DMS114 treated with DMSO at 0.1 percent for 48 hours (cell line): Measurements from ENCODE around the gene SMC6.
A peak's percentile ranks its signal among the peaks of the same experiment; 100 is the strongest.

Experiments
- DNase-seq: peaks from one replicate; lab custom pipeline; 2025; ENCODE audit not compliant: unreplicated experiment; lab: John Stamatoyannopoulos, UW

Gene SMC6, protein sequence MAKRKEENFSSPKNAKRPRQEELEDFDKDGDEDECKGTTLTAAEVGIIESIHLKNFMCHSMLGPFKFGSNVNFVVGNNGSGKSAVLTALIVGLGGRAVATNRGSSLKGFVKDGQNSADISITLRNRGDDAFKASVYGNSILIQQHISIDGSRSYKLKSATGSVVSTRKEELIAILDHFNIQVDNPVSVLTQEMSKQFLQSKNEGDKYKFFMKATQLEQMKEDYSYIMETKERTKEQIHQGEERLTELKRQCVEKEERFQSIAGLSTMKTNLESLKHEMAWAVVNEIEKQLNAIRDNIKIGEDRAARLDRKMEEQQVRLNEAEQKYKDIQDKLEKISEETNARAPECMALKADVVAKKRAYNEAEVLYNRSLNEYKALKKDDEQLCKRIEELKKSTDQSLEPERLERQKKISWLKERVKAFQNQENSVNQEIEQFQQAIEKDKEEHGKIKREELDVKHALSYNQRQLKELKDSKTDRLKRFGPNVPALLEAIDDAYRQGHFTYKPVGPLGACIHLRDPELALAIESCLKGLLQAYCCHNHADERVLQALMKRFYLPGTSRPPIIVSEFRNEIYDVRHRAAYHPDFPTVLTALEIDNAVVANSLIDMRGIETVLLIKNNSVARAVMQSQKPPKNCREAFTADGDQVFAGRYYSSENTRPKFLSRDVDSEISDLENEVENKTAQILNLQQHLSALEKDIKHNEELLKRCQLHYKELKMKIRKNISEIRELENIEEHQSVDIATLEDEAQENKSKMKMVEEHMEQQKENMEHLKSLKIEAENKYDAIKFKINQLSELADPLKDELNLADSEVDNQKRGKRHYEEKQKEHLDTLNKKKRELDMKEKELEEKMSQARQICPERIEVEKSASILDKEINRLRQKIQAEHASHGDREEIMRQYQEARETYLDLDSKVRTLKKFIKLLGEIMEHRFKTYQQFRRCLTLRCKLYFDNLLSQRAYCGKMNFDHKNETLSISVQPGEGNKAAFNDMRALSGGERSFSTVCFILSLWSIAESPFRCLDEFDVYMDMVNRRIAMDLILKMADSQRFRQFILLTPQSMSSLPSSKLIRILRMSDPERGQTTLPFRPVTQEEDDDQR

DNA sequence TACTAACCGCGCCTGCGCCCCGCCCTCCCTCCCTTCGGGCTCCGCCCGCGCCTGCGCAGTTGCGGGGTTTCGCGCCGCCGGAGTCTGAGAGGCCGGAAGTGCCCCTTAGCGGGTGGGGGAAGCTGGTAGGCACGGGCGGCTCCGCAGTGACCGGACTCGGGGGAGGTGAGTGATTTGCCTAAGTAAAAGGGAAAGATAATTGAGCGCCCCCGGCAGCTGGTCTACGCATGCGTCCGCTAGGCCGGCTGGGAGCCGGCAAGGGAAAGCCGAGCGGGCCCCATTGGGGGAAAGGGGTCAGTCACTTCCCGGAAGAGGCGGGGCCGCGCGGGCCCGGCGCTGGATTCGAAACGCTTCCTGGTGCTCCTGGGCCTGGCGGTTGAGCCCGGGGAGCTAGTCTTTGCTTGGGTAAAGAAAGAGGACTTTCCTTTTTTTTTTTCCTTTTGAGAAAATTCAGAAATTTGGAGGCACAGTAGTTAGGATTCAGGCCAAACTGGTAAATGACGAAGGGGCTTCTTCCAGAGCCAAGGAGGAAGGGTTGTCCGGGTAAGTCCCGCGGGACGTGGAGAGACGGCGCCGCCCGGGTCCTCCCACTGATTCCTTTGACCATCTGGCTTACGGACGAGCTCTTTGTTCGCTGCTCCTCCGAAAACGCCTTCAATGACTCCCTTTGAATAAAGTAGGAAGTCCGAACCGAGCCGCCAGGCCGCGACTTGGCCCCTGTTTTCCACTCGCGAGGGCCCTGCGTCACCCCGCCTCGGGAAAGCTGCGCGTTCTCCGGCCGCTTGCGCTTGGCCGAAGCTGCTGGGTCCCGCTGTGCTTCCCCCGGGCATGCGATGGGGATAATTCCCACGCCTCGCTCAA lies at the start of gene SMC6, which contains the start of gene GEN1:
SMC6 (minus strand) TSS at position 8 of the 861 bp plus-strand sequence. CDS start 7,864 bp downstream, outside the sequence.
GEN1 (plus strand) TSS at position 336 of the 861 bp plus-strand sequence. CDS start 5,806 bp downstream, outside the sequence.
- DNase-seq, result peak; percentile 84

DNA sequence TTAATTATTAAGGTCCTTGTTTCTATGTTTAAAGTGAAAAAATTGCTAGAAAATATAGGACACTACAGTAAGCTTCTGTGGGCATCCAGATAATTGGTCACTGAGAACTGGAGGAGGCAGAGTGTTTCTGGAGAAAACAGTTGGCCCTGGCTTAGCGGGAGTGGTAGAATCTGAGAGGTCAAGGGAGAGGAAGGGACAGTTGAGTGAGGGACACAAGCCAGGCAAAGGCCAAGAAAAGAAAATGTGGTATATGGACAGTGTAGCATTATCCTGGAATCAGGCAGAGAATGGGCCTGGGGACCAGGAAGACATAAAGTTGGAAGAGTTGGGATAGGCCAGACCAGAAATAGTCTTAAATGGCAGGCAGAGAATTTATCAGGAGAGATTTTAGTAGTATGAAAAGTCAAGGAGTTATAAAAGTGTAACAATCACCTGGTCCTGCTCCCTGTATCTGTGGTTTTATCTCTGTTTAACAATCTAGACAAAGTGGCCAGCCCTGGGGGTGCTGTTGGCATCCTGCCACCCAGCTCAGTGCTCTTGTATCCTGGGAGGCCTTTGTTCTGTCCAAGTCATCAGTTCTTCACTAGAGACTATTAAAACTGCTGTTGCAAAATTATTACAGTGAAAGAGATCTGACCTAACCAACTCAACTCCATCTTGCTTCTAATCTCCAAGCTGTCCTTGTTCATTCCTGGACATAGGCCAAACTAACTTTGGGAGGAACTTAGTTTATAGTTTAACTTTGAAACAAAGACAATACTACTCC lies 47.3 kb upstream of the SMC6 start:
- DNase-seq, result no peak

DNA sequence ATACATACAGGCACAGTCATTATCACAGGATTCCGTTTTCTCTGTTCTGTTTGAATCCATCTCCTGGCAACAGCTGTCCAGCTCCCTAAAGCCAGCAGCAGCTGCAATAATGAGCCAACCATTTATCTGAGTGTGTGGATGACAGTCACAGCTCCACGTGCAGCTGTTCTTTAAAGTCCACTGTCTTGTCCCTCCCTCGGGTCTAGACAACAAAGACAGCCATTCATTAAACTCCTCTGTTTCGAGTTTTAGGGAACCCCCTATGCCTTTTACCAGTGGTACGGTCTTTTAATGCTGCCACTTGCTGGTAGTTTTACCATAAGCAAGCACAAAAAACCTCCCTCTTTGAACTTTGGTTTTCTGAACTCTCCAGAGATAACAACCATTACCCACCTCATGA lies 46.6 kb upstream of the SMC6 start:
- DNase-seq, result no peak

DNA sequence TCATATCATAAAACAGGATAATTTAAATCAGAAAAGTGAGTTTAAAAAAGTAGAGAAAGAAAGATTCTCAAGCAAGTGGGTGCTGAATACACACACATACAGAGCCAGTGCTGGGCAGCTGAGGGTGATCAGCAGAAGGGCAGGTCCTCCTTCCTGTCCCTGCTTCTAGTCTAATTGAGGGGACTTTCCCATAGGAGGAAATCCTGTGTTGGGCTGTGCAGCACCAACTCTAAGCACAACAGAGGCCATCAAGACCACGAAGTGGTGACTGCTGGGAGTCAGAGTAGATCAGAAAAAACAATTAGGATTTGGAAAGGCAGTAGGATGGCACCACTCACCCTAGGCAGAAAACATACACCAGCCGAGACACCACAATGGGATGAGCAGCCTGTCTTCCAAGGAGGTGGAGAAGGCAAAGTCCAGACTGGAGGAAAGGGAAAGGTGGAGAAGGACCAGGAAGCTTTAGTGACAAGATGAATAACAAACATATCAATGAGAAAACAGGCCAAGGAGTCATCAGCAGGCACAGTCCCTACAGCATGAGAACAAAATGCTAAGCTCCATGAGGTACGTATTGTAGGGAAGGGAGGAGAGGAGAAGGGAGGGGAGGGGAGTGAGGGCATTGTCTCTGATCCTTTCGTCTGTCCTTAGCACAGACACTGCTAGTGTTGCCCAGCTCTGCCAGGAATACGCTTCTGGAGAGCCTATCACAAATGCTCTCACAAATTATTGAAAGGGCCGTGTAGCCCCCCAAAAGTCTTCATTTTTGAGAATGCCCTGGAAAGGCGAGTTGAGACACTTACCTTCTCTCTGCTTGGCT lies 45.9 kb upstream of the SMC6 start:
- no peak for DNase-seq

DNA sequence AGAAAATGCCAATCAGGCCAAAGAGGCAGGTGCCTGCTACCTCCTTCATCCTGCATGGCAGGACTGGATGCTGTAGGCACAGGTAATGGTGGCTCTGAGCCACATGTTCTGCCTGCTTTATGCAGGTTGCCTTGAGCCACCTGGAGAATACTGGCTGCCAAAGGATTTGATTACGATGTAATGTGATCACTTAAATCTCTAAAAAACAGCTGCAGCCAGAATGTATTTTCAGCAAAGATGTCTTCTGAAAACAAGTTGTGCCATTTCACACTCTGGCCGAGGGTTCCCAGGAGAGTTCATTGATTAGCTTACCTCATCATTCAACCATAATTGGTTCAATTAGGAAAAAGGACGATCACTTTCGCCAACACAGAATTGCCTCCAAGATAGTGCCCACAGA lies 44.7 kb upstream of the SMC6 start:
- DNase-seq, result no peak

DNA sequence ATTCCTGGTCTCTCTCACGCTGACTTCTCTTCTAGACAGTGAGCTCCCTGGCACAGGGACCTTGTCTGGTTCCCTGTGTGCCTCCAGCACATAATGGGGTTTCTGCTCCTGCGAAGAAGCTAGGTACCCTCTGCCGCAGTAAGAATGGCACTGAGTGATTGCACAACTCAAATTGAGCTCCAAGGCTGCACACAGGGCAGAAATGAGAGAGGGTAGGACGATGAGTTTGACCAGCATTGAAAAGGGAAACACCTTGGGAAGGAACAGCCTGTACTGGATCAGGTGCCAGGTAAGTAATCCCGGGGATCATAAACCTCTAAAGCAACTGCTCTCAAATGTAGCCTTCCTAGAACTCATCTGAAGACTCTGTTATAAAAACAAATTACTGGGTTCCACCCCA lies 41.7 kb upstream of the SMC6 start:
- DNase-seq, result no peak

DNA sequence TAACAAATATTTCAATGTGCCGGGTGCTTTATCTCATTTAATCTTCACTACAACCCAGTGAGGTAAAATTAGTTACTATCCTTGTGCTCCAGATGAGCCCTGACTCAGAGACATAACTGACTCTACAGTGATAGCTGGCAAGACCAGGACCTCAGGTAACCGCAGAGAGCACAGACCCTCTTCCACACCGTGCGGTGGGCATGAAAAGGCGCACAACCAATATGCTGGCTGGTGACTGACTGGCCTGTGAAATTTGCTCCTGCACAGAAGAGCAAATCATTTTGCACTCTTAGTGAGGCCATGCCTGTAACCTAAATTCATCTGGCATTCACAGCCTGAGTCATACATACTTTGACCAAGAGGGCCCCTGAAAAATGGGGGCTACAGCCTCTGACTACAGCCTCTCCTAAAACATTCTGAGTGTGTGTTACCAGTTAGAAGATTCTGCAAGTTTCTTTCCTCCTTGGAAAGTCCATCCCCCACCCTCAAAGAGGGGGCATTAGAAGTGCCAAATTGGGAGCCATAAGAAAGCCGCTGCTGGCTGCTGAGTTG lies 40.3 kb upstream of the SMC6 start:
- no peak for DNase-seq

DNA sequence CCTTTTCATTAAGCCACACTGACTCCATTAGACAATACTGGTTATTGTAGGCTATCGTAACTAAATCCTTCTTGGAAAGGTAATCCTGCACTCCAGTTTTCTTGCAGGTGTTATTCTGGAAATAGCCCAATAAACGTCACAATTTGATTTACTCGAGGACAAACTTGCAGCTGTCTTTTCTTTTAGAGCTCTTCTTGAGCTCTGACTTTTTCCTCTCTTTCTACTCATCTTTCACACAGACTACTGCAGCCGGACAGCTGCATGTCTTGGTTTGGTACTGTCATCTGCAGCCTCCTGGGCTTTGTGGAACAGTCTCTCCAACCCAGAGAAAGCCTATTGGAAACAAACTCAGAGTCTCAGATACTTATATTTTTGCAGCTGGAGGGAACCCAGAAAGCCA lies 39.7 kb upstream of the SMC6 start:
- DNase-seq, result no peak

DNA sequence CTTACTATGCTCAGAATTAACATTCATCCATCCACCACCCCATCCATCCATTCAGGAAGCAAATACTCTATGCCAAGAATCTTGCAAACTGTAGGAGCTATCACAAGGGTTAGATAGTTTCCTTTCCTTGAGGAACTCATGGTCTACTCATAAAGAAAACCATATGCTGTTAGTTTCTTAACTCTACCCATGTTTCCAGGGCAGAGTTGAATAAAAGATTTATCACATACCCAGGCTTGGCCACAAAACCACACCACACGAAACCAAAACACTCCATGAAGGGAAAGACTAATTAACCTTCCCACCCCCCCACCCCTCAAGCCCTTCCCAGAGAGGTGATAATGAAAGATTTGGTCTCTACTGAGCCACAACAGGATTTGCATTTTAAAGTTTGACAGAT lies 38.9 kb upstream of the SMC6 start:
- no peak for DNase-seq

DNA sequence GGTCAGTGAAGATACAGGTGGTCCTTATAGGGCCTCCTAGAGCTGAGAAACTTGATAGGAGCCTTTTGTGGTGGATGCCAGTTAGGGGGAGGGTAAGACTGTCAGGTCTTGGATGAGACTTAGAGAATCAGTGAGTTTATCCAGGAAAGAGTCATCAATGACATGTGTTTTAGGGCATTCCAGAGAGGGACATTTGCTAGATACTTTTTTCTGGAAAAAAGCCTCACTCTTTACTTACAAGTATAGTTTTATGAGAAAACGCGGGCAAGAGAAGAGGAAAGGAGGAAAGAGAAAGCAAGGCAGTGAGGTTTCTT lies 38.2 kb upstream of the SMC6 start:
- DNase-seq, result no peak

DNA sequence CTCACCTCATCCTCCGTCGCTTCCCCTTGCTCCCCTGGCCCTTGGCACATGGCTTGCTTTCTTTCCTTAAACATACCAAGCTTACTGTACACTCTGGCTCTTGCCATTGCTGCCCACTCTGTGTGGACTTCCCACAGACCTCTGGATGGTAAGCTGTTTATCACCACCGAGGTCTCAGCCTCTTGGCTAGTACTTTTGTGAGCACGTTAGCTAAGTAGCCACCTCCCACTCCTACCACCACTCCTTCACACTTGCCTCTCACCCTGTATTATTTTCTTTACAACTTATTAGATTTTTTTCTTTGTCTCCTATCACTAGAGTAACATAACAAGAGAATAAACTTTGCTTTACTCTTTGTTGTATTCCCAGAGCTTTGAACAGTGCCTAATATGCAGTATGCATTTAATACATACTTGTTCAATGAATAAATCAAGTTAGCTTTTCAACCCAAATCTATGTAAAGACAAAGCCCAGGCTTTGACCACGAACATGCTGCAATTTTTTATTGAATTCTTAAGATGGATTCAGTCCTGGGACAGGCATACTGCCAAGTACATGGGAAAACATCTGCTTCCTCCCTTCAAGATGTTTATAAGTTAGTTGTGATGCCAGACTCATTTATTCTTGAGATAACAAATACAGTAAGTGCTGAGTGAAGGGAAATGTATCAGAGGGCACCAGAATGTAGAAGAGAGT lies 37.7 kb upstream of the SMC6 start:
- DNase-seq, result no peak

DNA sequence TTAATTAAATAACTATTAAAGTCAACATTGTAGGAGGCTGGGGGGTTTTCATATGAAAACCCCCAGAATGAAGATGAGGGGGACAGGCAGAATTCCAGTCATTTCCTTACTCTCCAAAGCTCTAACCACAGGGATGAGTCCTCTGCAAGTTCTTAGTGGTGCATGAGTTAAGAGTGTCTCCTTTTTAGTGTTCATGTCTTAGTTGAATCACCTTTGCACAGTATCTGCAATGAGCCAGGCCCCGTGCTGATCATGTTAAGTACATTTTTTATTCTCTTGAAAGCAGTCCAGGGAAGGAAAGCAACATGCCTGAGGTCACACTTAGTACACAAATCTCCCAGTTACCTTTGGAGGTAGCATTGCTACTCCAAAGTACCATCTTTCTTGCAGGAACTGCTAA lies 36.9 kb upstream of the SMC6 start:
- no peak for DNase-seq

DNA sequence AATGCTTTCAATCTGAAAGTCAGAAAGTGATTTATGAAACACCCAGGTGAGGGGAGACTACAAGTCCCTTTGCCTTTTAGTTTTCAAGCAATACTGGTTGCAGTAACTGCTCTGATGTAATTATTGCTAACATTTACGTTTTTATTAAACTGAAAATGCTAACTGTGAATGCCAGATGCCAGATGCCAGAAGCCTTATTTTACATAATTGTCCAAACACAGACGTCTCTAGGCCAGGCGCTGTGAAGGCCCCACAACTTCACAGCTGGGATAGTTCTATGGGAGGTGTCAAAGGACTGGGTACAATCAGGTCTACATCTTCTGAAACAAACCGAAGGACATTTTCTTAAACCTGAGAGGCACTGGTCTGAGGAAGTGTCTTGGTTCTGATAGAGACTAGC lies 35.2 kb upstream of the SMC6 start:
- DNase-seq, result no peak

DNA sequence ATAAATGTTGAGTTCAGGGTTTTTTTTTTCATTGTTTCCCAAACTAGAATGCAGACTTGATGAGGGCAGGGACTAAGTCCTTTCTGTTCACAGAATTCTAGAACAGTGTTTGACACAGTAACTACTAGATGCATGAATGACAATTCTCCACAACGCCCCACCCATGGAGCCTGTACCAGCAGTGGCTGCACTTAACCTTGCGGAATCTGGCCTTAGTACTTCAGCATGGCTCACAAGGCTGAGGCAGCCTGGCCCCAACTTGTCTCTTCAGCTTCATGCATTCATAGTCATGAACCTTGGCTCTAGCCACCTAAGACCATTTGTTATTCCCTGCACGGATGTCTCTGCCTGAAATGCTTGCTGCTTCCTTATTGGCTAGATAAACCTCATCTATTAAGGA lies 33.1 kb upstream of the SMC6 start:
- DNase-seq, result no peak

DNA sequence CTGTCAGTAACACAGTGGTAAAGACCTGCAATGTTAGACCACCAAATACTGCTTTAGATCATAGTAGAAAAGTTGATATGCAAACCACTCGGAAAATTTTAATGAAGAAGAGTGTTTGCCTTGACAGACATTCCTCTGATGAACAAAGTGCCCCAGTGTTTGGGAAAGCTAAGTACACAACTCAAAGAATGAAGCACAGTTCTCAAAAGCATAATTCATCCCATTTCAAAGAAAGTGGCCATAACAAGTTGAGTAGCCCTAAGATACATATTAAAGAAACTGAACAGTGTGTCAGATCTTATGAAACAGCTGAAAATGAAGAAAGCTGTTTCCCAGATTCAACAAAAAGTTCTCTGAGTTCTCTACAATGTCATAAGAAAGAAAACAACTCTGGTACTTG lies 27.9 kb upstream of the SMC6 start:
- no peak for DNase-seq

DNA sequence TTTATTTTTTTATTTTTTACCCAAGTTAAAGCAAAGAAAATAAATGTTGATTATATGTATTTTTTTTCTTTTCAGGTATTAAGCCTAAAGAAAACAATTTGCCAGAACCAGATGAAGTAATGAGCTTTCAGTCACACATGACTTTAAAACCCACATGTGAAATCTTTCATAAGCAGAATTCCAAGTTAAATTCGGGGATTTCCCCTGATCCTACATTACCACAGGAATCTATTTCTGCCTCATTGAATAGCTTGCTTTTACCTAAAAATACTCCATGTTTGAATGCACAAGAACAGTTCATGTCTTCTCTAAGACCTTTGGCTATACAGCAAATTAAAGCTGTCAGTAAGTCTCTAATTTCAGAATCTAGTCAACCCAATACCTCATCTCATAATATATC lies 26.9 kb upstream of the SMC6 start:
- no peak for DNase-seq

DNA sequence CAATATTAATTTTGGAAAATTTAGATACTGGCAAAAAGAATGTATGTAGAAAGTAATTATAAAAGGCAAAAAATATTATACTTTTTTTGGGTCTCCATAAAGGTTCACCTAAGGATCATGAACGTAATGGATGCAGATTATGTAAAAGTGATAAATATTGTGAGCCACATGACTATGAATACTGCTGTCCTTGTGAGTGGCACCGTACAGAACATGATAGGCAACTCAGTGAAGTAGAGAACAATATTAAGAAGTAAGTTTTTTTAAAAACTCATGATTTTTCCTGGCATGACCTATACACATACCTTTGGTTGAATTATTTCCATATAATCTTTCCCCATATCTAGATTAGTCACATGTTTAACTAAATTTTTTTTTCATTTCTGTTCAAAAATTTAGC lies 18.9 kb upstream of the SMC6 start:
- no peak for DNase-seq

DNA sequence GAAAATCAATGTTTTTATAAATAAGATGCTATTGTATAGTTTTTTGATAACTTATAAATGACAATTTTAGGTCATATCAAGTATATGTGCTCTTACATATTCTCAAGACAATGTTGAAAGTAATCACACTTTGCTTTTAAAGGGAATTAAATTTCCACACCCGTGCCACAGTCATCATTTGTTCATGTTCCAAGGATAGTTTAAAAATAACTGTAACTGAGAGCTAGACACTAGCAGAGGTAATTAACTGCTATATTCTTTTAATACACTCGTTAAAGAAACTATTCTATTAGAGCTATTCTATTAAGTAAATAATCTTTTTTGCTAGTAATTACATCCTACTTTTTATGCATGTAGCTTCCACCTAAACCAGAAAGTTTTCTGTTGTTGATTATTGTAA lies 18.3 kb upstream of the SMC6 start:
- no peak for DNase-seq
